H1 (cell line): ENCODE data around the gene PRSS23. TPM values are rescaled to one million over a fixed set of nuclear protein-coding genes. Genes with fewer than 3 reads are reported as not detected.
"Not testable (repeated sequence)": the region's sequence is repeated elsewhere in the genome, so short reads cannot be mapped to it uniquely, and the experiment has no call there.

Source experiments
- CTCF ChIA-PET: fragments of 300-600 bp; sonication (Branson Sonifier 250); formaldehyde crosslinking; loops from one replicate; lab custom pipeline; 2021; ENCODE audit not compliant: partially characterized antibody; lab: Charles Lee
- POLR2A ChIA-PET: fragments of 300-600 bp; sonication (Branson Sonifier 250); formaldehyde crosslinking; loops from one replicate; lab custom pipeline; 2021; ENCODE audit warnings: inconsistent platforms; ENCODE audit not compliant: partially characterized antibody; lab: Charles Lee
- DNase-seq, 2 experiments: peaks; one replicate each; pipeline versions ENCODE4 v3.0.0 to v3.0.0-alpha.2; 2010 to 2022; ENCODE audit warnings: low spot score in 2 of 2, low read depth in 1 of 2, mixed read lengths in 1 of 2
- FAIRE-seq: peaks from 2 replicates; lab custom pipeline; 2011; peaks lifted over from hg19 to GRCh38; lab: Jason Lieb, UNC
- H2AFZ ChIP-seq: 2 replicates; pipeline ENCODE4 v1.8.1; 2012; ENCODE audit warnings: low read length, inconsistent platforms
- H2AK5ac ChIP-seq: 2 replicates; pipeline ENCODE4 v1.6.1; 2013; ENCODE audit warnings: low read depth, low read length
- H2BK120ac ChIP-seq: replicated peaks from 2 replicates; pipeline ENCODE3; 2013; ENCODE audit warnings: low read depth, low read length, inconsistent platforms
- H2BK12ac ChIP-seq: 2 replicates; pipeline ENCODE4 v1.6.1; 2013; ENCODE audit warnings: low read depth, low read length
- H2BK15ac ChIP-seq: 2 replicates; pipeline ENCODE4 v1.6.1; 2013; ENCODE audit warnings: low read length
- H2BK20ac ChIP-seq: 2 replicates; pipeline ENCODE4 v1.6.1; 2013; ENCODE audit warnings: low read length
- H2BK5ac ChIP-seq: 2 replicates; pipeline ENCODE4 v1.6.1; 2013; ENCODE audit warnings: low read depth, low read length
- H3K14ac ChIP-seq: 2 replicates; pipeline ENCODE4 v1.6.1; 2013; ENCODE audit warnings: inconsistent platforms; ENCODE audit not compliant: insufficient read length
- H3K18ac ChIP-seq: 2 replicates; pipeline ENCODE4 v1.6.1; 2013; ENCODE audit warnings: low read length; ENCODE audit errors: extremely low read depth
- H3K23ac ChIP-seq: 2 replicates; pipeline ENCODE4 v1.6.1; 2013; ENCODE audit warnings: inconsistent platforms; ENCODE audit not compliant: insufficient read length
- H3K23me2 ChIP-seq: 2 replicates; pipeline ENCODE4 v1.6.1; 2013; ENCODE audit warnings: low read depth, low read length
- H3K27ac ChIP-seq: 2 replicates; pipeline ENCODE4 v1.6.1; 2011; ENCODE audit warnings: low read depth, low read length, inconsistent platforms
- H3K27me3 ChIP-seq, 4 experiments: replicated peaks in 1 of 4; 1 replicate in 1 of 4; 2 replicates in 3 of 4; pipeline versions ENCODE4 v1.6.1 to v1.8.1; 2011 to 2013; ENCODE audit warnings: low read length in 3 of 4, mild to moderate bottlenecking in 3 of 4, inconsistent platforms in 2 of 4, mixed read lengths in 2 of 4, moderate library complexity in 1 of 4; ENCODE audit not compliant: control insufficient read depth in 3 of 4, insufficient read depth in 3 of 4; ENCODE audit errors: extremely low read depth in 1 of 4
- H3K36me3 ChIP-seq, 4 experiments: 2 replicates each; pipeline versions ENCODE4 v1.6.1 to v1.8.1; 2011 to 2013; ENCODE audit warnings: mild to moderate bottlenecking in 4 of 4, low read length in 3 of 4, moderate library complexity in 2 of 4, control low read depth in 1 of 4, inconsistent platforms in 1 of 4; ENCODE audit not compliant: insufficient read depth in 4 of 4, control insufficient read depth in 2 of 4
- H3K4ac ChIP-seq: replicated peaks from 2 replicates; pipeline ENCODE3; 2013; ENCODE audit warnings: low read length, low read depth, mixed read lengths, inconsistent platforms; ENCODE audit not compliant: insufficient read length
- H3K4me1 ChIP-seq, 4 experiments: replicated peaks in 1 of 4; 1 replicate in 1 of 4; 2 replicates in 3 of 4; pipeline versions ENCODE4 v1.6.1 to v1.8.1; 2011 to 2013; ENCODE audit warnings: low read length in 3 of 4, inconsistent platforms in 2 of 4, mixed read lengths in 1 of 4; ENCODE audit not compliant: insufficient read depth in 4 of 4, control insufficient read depth in 3 of 4
- H3K4me2 ChIP-seq, 2 experiments: 2 replicates each; pipeline versions ENCODE4 v1.6.1 to v1.8.1; 2011 to 2013; ENCODE audit warnings: low read depth in 2 of 2, low read length in 2 of 2, control low read depth in 1 of 2, inconsistent platforms in 1 of 2, mild to moderate bottlenecking in 1 of 2; ENCODE audit not compliant: insufficient read depth in 1 of 2
- H3K4me3 ChIP-seq, 4 experiments: fragments of 200-600, 300-600 bp in 1 of 4; sonication (generic), shearing (Covaris generic), sonication (Bioruptor Twin) in 1 of 4; 2 replicates each; pipeline versions ENCODE4 v1.5.1 to v1.8.1; 2011 to 2016; ENCODE audit warnings: low read length in 4 of 4, low read depth in 3 of 4, control low read depth in 2 of 4, inconsistent platforms in 2 of 4, mild to moderate bottlenecking in 2 of 4, mixed read lengths in 1 of 4, moderate library complexity in 1 of 4; ENCODE audit not compliant: insufficient read depth in 2 of 4; ENCODE audit errors: extremely low read depth in 1 of 4
- H3K56ac ChIP-seq: replicated peaks from 2 replicates; pipeline ENCODE3; 2013; ENCODE audit warnings: low read depth, mild to moderate bottlenecking, mixed read lengths, low read length, inconsistent platforms; ENCODE audit not compliant: insufficient read length
- H3K79me1 ChIP-seq: 2 replicates; pipeline ENCODE4 v1.6.1; 2013; ENCODE audit warnings: low read depth, low read length, control low read depth
- H3K79me2 ChIP-seq, 2 experiments: 2 replicates each; pipeline versions ENCODE4 v1.6.1 to v1.8.1; 2012 to 2013; ENCODE audit warnings: low read length in 2 of 2, mild to moderate bottlenecking in 2 of 2, inconsistent platforms in 1 of 2; ENCODE audit not compliant: insufficient read depth in 2 of 2, control insufficient read depth in 1 of 2
- H3K9ac ChIP-seq, 4 experiments: replicated peaks in 1 of 4; 1 replicate in 1 of 4; 2 replicates in 3 of 4; pipeline versions ENCODE4 v1.6.1 to v1.8.1; 2011 to 2013; ENCODE audit warnings: low read depth in 3 of 4, low read length in 3 of 4, control low read depth in 2 of 4, mild to moderate bottlenecking in 2 of 4, moderate library complexity in 2 of 4, inconsistent platforms in 1 of 4; ENCODE audit errors: extremely low read depth in 1 of 4
- H3K9me3 ChIP-seq, 2 experiments: 2 replicates each; pipeline versions ENCODE4 v1.6.1 to v1.8.1; 2012 to 2013; ENCODE audit warnings: mild to moderate bottlenecking in 2 of 2, moderate library complexity in 2 of 2, control low read depth in 1 of 2, inconsistent platforms in 1 of 2, low read depth in 1 of 2, low read length in 1 of 2, mixed read lengths in 1 of 2; ENCODE audit not compliant: insufficient read depth in 2 of 2
- H4K20me1 ChIP-seq, 2 experiments: replicated peaks in 1 of 2; 2 replicates each; pipeline versions ENCODE3 to v1.8.1; 2011 to 2013; ENCODE audit warnings: inconsistent platforms in 2 of 2, low read length in 2 of 2, mild to moderate bottlenecking in 1 of 2; ENCODE audit not compliant: insufficient read depth in 2 of 2, control insufficient read depth in 1 of 2
- H4K5ac ChIP-seq: 2 replicates; pipeline ENCODE4 v1.6.1; 2013; ENCODE audit warnings: low read length, low read depth, mixed read lengths, inconsistent platforms; ENCODE audit not compliant: insufficient read length
- H4K8ac ChIP-seq: 2 replicates; pipeline ENCODE4 v1.8.0; 2013; ENCODE audit warnings: mild to moderate bottlenecking, moderate library complexity, low read length, inconsistent platforms; ENCODE audit not compliant: insufficient read depth; ENCODE audit errors: extremely low read depth
- H4K91ac ChIP-seq: replicated peaks from 2 replicates; pipeline ENCODE3; 2013; ENCODE audit warnings: low read length, mixed read lengths, inconsistent platforms; ENCODE audit not compliant: insufficient read length
- EZH2 ChIP-seq: fragments of 200-600 bp; sonication (generic); IDR thresholded peaks from 2 replicates; pipeline ENCODE4 v1.7.1; 2012; ENCODE audit warnings: low read depth, mild to moderate bottlenecking, moderate library complexity, low read length, inconsistent platforms; ENCODE audit not compliant: severe bottlenecking
- WGBS, 2 experiments: shearing (Covaris generic) in 1 of 2; methylation state at CpG; one replicate each; pipeline versions ENCODE4 v1.1.6 to v1.1.7; 2013 to 2015; ENCODE audit warnings: low lambda C conversion rate in 2 of 2, mixed read lengths in 2 of 2, inconsistent platforms in 1 of 2, low coverage in 1 of 2, missing lambda C conversion rate in 1 of 2; ENCODE audit not compliant: insufficient replicate concordance in 2 of 2, insufficient coverage in 1 of 2, insufficient read length in 1 of 2; ENCODE audit errors: extremely low coverage in 1 of 2, missing lambda C conversion rate in 1 of 2; 5-methylcytosine and 5-hydroxymethylcytosine counted together
- polyA plus RNA-seq, 7 experiments: library from polyadenylated mRNA; depleted of rRNA in 3 of 7; stranded (reverse) in 5 of 7; unstranded in 2 of 7; fragments of >200 nt in 5 of 7; fragments of 200-250 nt in 2 of 7; gene quantifications; 1 replicate in 5 of 7; 2 replicates in 1 of 7; 4 replicates in 1 of 7; pipeline versions ENCODE4 v1.2.1 to v1.2.3, GENCODE V29; 2011 to 2013; ENCODE audit warnings: missing spikeins in 2 of 7, mixed read lengths in 2 of 7
- total RNA-seq: library from RNA; stranded (reverse); fragmentation: NEBNext Ultra II Directional; extraction: Animal tissue kit (Norgen Biotek cat#: 25700); gene quantifications from 2 replicates; pipeline ENCODE4 v1.2.1, GENCODE V29; 2021

PRSS23 gene
- total and polyA plus RNA-seq, 2 of the 8 experiments (the other 6 are each of a cell fraction or from before 2014, with no cell fraction given): 4.4 to 5.6 TPM

DNA sequence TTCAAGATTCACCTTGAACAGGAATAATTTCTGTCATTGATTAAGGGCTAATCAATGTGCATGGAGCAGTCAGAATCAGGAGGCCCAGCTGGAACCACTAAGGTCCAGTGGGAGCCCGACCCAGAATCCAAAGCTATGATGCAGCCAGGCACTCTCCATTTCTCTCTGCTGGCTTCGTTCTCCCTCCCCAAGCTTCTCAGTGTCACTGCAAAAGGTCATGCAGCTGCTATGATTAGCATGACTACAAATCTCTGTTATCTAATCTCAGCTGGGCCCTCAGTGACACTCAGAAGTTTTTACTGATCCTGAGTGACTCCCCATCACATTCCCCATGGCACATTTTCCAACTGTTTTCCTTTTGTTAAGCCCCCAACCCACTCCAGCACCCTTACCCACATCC lies 31.1 kb upstream of the PRSS23 start (continued):
- no peak for TF ChIP-seq EZH2

DNA sequence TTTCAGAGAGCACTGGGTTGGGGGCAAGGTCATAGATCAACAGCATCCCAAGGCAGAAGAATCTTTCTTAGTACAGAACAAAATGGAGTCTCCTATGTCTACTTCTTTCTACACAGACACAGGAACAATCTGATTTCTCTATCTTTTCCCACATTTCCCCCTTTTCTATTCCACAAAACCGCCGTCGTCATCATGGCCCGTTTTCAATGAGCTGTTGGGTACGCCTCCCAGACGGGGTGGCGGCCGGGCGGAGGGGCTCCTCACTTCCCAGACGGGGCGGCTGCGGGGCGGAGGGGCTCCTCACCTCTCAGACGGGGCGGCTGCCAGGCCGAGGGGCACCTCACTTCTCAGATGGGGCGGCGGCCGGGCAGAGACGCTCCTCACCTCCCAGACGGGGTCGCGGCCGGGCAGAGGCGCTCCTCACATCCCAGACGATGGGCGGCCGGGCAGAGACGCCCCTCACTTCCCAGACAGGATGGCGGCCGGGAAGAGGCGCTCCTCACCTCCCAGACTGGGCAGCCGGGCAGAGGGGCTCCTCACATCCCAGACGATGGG lies 29.8 kb upstream of the PRSS23 start:
- H2AFZ ChIP-seq, DNase-seq, H3K14ac ChIP-seq, H3K56ac ChIP-seq, H3K9ac ChIP-seq, POLR2A ChIA-PET, H2BK5ac ChIP-seq, H3K4ac ChIP-seq, H3K27ac ChIP-seq, FAIRE-seq, H3K23ac ChIP-seq, H3K4me2 ChIP-seq, H3K27me3 ChIP-seq, H2BK20ac ChIP-seq, H3K79me1 ChIP-seq, H3K23me2 ChIP-seq, H3K36me3 ChIP-seq, H4K8ac ChIP-seq, H2BK120ac ChIP-seq, H4K91ac ChIP-seq, H4K20me1 ChIP-seq, H3K4me3 ChIP-seq, H4K5ac ChIP-seq, H3K18ac ChIP-seq, H2BK15ac ChIP-seq, H3K4me1 ChIP-seq, H2AK5ac ChIP-seq, H3K79me2 ChIP-seq, H2BK12ac ChIP-seq: not testable (repeated sequence)
- CTCF ChIA-PET: interaction anchor here (1.2 kb wide), 1 partner anchor 11 kb away, joined by 4 read pairs; no protein-coding TSS in a partner anchor
- 91% methylated on average over 8 of the region's 34 CpGs; no CpG with 5 or more reads in 1 of the 2 experiments for WGBS, 2 experiments
- peaks cover 9 to 15% of the 10 kb centered on the region in 2 experiments; a peak in 3 of 4 replicates for H3K9me3 ChIP-seq
